ENCODE data around the gene AGAP1. TPM values are rescaled to one million over a fixed set of nuclear protein-coding genes. Genes with fewer than 3 reads are reported as not detected.

The AGAP1 gene
- polyA plus RNA-seq, 1 donor from 2014 or later, result 17.4 TPM

DNA sequence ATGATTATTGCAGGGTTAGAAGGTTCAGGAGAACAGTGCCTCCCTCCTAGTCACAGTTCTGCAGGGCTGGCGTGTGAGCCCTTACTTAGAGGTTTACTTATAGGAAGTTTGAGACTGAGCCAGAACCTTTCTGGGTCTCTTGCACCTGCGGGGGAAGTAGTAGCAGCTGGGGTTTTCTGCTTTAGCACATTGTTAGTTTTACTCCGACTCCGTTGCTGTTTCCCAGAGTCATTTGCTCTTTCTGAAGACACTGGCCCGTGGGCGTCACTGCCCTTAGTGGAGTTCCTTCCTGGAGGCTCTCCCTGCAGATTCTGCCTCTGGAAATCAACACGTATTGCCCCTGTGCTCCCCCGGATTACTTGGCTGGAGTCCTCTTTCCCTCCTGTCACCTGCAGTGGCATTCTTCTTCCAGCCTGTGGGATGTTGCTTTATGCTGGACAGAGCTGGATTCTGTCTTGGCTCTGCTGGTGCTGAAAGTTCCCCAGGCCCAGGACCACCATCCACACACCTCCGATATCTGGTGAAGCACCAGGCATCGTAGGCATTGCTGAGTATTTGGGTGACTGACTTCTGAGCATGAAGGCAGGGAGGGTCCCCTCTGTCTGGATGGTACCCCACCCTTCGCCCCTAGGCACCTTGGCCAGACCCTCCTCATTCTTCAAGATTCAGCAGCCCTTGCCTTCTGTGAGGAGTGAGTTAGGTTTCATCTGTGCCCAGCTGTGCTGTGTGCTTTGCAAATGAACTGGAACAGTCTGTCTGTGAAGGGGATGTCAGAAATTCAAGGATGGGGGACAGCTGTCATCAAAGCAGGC, 51.7 kb downstream of the AGAP1 start:
- Histone ChIP-seq H3K36me3 (ENCODE audit: insufficient read depth, low read length) (no peaks in the 10 kb centered on the region), H3K4me2 (ENCODE audit: low read length) (no peak overlapping the region), H3K27me3 (ENCODE audit: insufficient read depth, low read depth, low read length) (no peaks in the 10 kb centered on the region), H4K20me1 (ENCODE audit: insufficient read depth) (no peaks in the 10 kb centered on the region), H3K9me2 (ENCODE audit: insufficient read depth, low read length) (no peaks in the 10 kb centered on the region), H3K9me3 (ENCODE audit: low read length) (no peaks in the 10 kb centered on the region), H3K4me3 (ENCODE audit: low read length) (no peak overlapping the region), H2AFZ (ENCODE audit: low read depth, low read length) (no peak overlapping the region), H3K27ac (ENCODE audit: low read length) (no peak overlapping the region), H3K9ac (ENCODE audit: low read length) (no peak overlapping the region), H3K79me2 (replicated peaks; ENCODE audit: insufficient read depth, low read length) (peaks cover 22% of the 10 kb centered on the region), H3F3A (ENCODE audit: insufficient read depth, low read length, poor library complexity, severe bottlenecking) (no peaks in the 10 kb centered on the region)
- TF ChIP-seq, protein P1, sequence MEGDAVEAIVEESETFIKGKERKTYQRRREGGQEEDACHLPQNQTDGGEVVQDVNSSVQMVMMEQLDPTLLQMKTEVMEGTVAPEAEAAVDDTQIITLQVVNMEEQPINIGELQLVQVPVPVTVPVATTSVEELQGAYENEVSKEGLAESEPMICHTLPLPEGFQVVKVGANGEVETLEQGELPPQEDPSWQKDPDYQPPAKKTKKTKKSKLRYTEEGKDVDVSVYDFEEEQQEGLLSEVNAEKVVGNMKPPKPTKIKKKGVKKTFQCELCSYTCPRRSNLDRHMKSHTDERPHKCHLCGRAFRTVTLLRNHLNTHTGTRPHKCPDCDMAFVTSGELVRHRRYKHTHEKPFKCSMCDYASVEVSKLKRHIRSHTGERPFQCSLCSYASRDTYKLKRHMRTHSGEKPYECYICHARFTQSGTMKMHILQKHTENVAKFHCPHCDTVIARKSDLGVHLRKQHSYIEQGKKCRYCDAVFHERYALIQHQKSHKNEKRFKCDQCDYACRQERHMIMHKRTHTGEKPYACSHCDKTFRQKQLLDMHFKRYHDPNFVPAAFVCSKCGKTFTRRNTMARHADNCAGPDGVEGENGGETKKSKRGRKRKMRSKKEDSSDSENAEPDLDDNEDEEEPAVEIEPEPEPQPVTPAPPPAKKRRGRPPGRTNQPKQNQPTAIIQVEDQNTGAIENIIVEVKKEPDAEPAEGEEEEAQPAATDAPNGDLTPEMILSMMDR (IDR thresholded peaks at IDR 0.05; ENCODE audit: poor library complexity, severe bottlenecking), result no peak
- TF ChIP-seq RAD21 (conservative IDR thresholded peaks at IDR 0.05) (no peak), TAF1 (IDR thresholded peaks at IDR 0.05; ENCODE audit: low read depth) (no peak), MXI1 (conservative IDR thresholded peaks at IDR 0.05; ENCODE audit: poor library complexity, severe bottlenecking) (no peak), EZH2 (IDR thresholded peaks at IDR 0.05; ENCODE audit: borderline replicate concordance, insufficient read depth, low read length, poor library complexity, severe bottlenecking) (no peak), SMC3 (conservative IDR thresholded peaks at IDR 0.05; ENCODE audit: poor library complexity) (no peak), EP300 (conservative IDR thresholded peaks at IDR 0.05; ENCODE audit: poor library complexity, severe bottlenecking) (no peak), POLR2AphosphoS5 (IDR thresholded peaks at IDR 0.05) (no peak)
- TF ChIP-seq, protein P2, sequence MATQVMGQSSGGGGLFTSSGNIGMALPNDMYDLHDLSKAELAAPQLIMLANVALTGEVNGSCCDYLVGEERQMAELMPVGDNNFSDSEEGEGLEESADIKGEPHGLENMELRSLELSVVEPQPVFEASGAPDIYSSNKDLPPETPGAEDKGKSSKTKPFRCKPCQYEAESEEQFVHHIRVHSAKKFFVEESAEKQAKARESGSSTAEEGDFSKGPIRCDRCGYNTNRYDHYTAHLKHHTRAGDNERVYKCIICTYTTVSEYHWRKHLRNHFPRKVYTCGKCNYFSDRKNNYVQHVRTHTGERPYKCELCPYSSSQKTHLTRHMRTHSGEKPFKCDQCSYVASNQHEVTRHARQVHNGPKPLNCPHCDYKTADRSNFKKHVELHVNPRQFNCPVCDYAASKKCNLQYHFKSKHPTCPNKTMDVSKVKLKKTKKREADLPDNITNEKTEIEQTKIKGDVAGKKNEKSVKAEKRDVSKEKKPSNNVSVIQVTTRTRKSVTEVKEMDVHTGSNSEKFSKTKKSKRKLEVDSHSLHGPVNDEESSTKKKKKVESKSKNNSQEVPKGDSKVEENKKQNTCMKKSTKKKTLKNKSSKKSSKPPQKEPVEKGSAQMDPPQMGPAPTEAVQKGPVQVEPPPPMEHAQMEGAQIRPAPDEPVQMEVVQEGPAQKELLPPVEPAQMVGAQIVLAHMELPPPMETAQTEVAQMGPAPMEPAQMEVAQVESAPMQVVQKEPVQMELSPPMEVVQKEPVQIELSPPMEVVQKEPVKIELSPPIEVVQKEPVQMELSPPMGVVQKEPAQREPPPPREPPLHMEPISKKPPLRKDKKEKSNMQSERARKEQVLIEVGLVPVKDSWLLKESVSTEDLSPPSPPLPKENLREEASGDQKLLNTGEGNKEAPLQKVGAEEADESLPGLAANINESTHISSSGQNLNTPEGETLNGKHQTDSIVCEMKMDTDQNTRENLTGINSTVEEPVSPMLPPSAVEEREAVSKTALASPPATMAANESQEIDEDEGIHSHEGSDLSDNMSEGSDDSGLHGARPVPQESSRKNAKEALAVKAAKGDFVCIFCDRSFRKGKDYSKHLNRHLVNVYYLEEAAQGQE (IDR thresholded peaks at IDR 0.05; ENCODE audit: borderline replicate concordance), result no peak

DNA sequence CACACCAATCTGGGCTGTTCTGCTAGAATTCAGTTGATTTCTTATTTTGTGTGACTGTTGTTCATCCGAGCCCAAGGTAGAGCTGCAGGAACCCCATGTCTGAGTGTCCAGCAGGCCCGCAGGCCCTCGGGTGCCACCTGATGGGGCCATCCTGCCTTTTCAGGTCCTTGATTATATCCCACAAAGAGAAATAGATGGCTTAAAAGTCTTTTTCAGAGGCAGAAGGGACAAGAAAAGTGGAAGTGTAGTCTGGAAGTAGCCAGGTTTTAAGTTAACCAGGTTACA, 52.2 kb downstream of the AGAP1 start:
- Histone ChIP-seq H3K36me3 (ENCODE audit: insufficient read depth, low read length) (no peaks in the 10 kb centered on the region), H3K9me3 (ENCODE audit: low read length) (no peaks in the 10 kb centered on the region)

More for the DNA sequence above, 52.2 kb downstream of the AGAP1 start:
- H3K9ac ChIP-seq (ENCODE audit: low read length), result no peak overlapping the region
- no peak for TF ChIP-seq RAD21 (conservative IDR thresholded peaks at IDR 0.05)
- no peak for TF ChIP-seq MXI1 (conservative IDR thresholded peaks at IDR 0.05; ENCODE audit: poor library complexity, severe bottlenecking)
- TF ChIP-seq, protein P1 (IDR thresholded peaks at IDR 0.05; ENCODE audit: poor library complexity, severe bottlenecking), result no peak
- TF ChIP-seq TAF1 (IDR thresholded peaks at IDR 0.05; ENCODE audit: low read depth), result no peak
- no peak for TF ChIP-seq POLR2AphosphoS5 (IDR thresholded peaks at IDR 0.05)
- TF ChIP-seq EP300 (conservative IDR thresholded peaks at IDR 0.05; ENCODE audit: poor library complexity, severe bottlenecking), result no peak
- TF ChIP-seq EZH2 (IDR thresholded peaks at IDR 0.05; ENCODE audit: borderline replicate concordance, insufficient read depth, low read length, poor library complexity, severe bottlenecking), result no peak
- TF ChIP-seq SMC3 (conservative IDR thresholded peaks at IDR 0.05; ENCODE audit: poor library complexity), result no peak
- TF ChIP-seq, protein P2 (IDR thresholded peaks at IDR 0.05; ENCODE audit: borderline replicate concordance), result no peak
- no peaks in the 10 kb centered on the region for H3K9me2 ChIP-seq (ENCODE audit: insufficient read depth, low read length)
- H3F3A ChIP-seq (ENCODE audit: insufficient read depth, low read length, poor library complexity, severe bottlenecking), result no peaks in the 10 kb centered on the region
- H3K79me2 ChIP-seq (replicated peaks; ENCODE audit: insufficient read depth, low read length), result peaks cover 20% of the 10 kb centered on the region
- H3K27ac ChIP-seq (ENCODE audit: low read length), result no peak overlapping the region
- H3K27me3 ChIP-seq (ENCODE audit: insufficient read depth, low read depth, low read length), result no peaks in the 10 kb centered on the region
- H4K20me1 ChIP-seq (ENCODE audit: insufficient read depth), result no peaks in the 10 kb centered on the region
- no peak overlapping the region for H3K4me3 ChIP-seq (ENCODE audit: low read length)
- no peak overlapping the region for H2AFZ ChIP-seq (ENCODE audit: low read depth, low read length)
- H3K4me2 ChIP-seq (ENCODE audit: low read length), result no peak overlapping the region

All from neural cell (in vitro differentiated cells).